GM21381 (cell line): ENCODE measurements around the gene IGSF10.
"Not testable (repeated sequence)": the region's sequence is repeated elsewhere in the genome, so short reads cannot be mapped to it uniquely, and the experiment has no call there.

Experiments used
- ATAC-seq: cut with Tn5 transposase; IDR thresholded peaks from one replicate; pipeline ENCODE4 v1.9.1; 2021; ENCODE audit warnings: mild to moderate bottlenecking, moderate library complexity; ENCODE audit not compliant: unreplicated experiment

Gene IGSF10, protein sequence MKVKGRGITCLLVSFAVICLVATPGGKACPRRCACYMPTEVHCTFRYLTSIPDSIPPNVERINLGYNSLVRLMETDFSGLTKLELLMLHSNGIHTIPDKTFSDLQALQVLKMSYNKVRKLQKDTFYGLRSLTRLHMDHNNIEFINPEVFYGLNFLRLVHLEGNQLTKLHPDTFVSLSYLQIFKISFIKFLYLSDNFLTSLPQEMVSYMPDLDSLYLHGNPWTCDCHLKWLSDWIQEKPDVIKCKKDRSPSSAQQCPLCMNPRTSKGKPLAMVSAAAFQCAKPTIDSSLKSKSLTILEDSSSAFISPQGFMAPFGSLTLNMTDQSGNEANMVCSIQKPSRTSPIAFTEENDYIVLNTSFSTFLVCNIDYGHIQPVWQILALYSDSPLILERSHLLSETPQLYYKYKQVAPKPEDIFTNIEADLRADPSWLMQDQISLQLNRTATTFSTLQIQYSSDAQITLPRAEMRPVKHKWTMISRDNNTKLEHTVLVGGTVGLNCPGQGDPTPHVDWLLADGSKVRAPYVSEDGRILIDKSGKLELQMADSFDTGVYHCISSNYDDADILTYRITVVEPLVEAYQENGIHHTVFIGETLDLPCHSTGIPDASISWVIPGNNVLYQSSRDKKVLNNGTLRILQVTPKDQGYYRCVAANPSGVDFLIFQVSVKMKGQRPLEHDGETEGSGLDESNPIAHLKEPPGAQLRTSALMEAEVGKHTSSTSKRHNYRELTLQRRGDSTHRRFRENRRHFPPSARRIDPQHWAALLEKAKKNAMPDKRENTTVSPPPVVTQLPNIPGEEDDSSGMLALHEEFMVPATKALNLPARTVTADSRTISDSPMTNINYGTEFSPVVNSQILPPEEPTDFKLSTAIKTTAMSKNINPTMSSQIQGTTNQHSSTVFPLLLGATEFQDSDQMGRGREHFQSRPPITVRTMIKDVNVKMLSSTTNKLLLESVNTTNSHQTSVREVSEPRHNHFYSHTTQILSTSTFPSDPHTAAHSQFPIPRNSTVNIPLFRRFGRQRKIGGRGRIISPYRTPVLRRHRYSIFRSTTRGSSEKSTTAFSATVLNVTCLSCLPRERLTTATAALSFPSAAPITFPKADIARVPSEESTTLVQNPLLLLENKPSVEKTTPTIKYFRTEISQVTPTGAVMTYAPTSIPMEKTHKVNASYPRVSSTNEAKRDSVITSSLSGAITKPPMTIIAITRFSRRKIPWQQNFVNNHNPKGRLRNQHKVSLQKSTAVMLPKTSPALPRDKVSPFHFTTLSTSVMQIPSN (N-terminal part only)

GRCh38 chr3:151460774-151461450, at the start of gene IGSF10:
TSS of gene IGSF10 (minus strand) at chr3:151461061. CDS start at chr3:151458709, 2,352 bp downstream.
- ATAC-seq = no peak

- ATAC-seq = not testable (repeated sequence)
Observed at GRCh38 chr3:151509468-151510135, 48.7 kb upstream of the IGSF10 start.

- ATAC-seq = no peak
Observed at GRCh38 chr3:151504606-151505005, 43.7 kb upstream of the IGSF10 start.

DNA sequence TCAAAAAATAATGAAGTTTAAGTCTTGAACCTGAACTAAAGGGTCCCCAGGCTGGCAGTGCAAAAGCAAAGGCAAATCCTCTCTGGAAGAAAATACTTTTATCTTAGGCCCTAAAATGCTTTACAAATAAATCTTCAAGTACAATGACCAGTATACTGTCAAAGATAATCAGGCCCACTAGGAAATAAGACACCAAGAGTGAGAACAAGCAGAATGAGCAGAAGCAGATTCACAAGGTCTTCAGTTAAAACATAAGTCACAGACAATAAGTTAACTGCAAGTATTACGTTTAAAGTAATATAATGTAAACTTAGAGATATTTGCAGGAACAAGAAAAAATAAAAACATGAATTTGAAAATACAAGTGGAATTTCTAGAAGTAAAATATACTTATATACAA, 42.2 kb upstream of the IGSF10 start:
- ATAC-seq = no peak

GRCh38 chr3:151501923-151502632, 41.2 kb upstream of the IGSF10 start:
- no peak for ATAC-seq

DNA sequence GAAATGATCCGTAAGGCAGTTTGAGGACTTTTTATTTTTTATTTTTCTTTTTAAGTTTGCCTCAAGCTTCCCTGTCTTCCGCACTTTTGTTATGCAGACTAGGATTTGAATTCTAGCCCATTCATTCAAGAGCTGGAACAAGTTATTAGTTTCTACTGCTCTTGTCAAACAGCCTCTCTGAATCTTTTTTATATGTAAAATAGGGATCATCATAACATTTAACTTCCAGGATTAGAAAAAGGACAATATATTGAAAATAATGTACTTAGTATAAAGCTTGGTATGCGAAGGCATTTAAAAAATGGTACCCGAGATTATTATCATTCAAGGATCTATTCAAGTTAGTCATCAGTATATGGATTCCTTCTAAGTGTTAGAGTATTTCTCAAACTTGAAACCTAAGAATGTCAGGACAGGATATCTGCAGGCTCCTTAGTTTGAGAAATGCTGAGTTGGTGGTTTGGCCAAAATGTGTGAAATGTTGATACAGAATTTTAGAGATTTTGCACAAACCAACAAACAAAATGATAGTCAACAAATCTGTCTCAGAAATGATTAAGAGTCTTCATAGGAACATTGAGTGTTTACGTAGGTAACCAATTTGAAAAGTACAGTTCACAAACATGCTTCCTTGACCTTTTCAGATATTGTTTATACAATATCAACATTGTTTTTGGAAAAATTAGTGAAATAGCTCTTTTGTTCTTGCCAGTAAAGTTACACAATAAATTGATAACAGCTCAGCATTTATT, 40.5 kb upstream of the IGSF10 start:
- ATAC-seq = no peak

- no peak for ATAC-seq
Observed at GRCh38 chr3:151499168-151499567, 38.3 kb upstream of the IGSF10 start.

- no peak for ATAC-seq
Observed at GRCh38 chr3:151491525-151491924, 30.7 kb upstream of the IGSF10 start.

DNA sequence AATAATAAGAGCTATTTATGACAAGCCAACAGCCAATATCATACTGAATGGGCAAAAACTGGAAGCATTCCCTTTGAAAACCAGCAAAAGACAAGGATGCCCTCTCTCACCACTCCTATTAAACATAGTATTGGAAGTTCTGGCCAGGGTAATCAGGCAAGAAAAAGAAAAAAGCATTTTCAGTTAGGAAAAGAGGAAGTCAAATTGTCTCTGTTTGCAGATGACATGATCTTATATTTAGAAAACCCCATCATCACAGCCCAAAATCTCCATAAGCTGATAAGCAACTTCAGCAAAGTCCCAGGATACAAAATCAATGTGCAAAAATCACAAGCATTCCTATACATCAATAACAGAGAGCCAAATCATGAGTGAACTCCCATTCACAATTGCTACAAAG, 27.0 kb upstream of the IGSF10 start:
- ATAC-seq = not testable (repeated sequence)

- no peak for ATAC-seq
Observed at GRCh38 chr3:151483961-151484520, 23.2 kb upstream of the IGSF10 start.

GRCh38 chr3:151483488-151483887, 22.6 kb upstream of the IGSF10 start:
- ATAC-seq = no peak

- ATAC-seq = no peak
Observed at GRCh38 chr3:151480492-151480891, 19.6 kb upstream of the IGSF10 start.

GRCh38 chr3:151479452-151479851, 18.6 kb upstream of the IGSF10 start:
- ATAC-seq = no peak

DNA sequence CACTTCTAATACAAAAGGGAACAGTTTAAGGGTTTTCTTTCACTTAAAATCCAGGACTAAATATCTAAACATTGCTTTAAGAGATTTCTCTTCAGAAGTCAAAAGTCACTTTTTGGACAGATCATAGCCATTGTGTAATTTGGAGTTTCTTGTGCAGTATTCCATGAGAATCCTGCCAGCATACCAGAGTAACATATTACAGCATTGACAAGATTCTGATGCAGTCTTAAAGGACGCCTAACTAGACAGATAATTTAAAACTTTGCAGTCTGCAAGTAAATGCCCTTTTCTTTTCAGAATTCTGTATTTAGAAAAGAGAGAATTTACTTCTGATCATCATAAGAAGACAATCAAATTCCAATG, 17.5 kb upstream of the IGSF10 start:
- ATAC-seq = no peak

- no peak for ATAC-seq
Observed at GRCh38 chr3:151477591-151478334, 16.9 kb upstream of the IGSF10 start.

- ATAC-seq = no peak
Observed at GRCh38 chr3:151476344-151477018, 15.6 kb upstream of the IGSF10 start.

- ATAC-seq = peak; percentile 70
Observed at GRCh38 chr3:151468284-151468917, 7.5 kb upstream of the IGSF10 start.
